GM23248 (cell line): ENCODE measurements around the gene MTUS2.

Source experiments
- EZH2 ChIP-seq: fragments of 200-600 bp; sonication (generic); IDR thresholded peaks from 2 replicates; pipeline ENCODE4 v1.6.1; 2018; ENCODE audit warnings: antibody characterized with exemption, mild to moderate bottlenecking; ENCODE audit not compliant: insufficient read depth, poor library complexity, severe bottlenecking
- EZH2phosphoT487 ChIP-seq: fragments of 200-600 bp; sonication (generic); IDR thresholded peaks from 2 replicates; pipeline ENCODE4 v1.6.1; 2018; ENCODE audit warnings: antibody characterized with exemption, moderate library complexity, mild to moderate bottlenecking, low read depth; ENCODE audit not compliant: insufficient read depth

- no peak for TF ChIP-seq EZH2
- TF ChIP-seq EZH2phosphoT487: no peak
These were observed 616.7 kb downstream of the MTUS2 start for GRCh38 chr13:29436721-29437280.
